GM18907 (cell line): ENCODE results near the gene RNF26.
"Not testable (repeated sequence)": the region's sequence is repeated elsewhere in the genome, so short reads cannot be mapped to it uniquely, and the experiment has no call there.

Experiments
- ATAC-seq: cut with Tn5 transposase; IDR thresholded peaks from one replicate; pipeline ENCODE4 v1.9.1; 2021; ENCODE audit warnings: mild to moderate bottlenecking, moderate library complexity; ENCODE audit not compliant: unreplicated experiment

The RNF26 gene

GRCh38 chr11:119381181-119381988, 47.1 kb downstream of the RNF26 start, which contains the start of gene USP2:
USP2 (minus strand) TSS chr11:119381690; CDS start chr11:119373480, 8,210 bp downstream.
- ATAC-seq, result peak; percentile 97

GRCh38 chr11:119382101-119382500, 47.8 kb downstream of the RNF26 start:
- no peak for ATAC-seq

- ATAC-seq, result not testable (repeated sequence)
These were observed 48.2 kb downstream of the RNF26 start for GRCh38 chr11:119382513-119382912.

GRCh38 chr11:119384332-119384731, 50.0 kb downstream of the RNF26 start:
- ATAC-seq, result no peak
